GM18868 (cell line): ENCODE measurements around the gene ISG20.
"Not testable (repeated sequence)": the region's sequence is repeated elsewhere in the genome, so short reads cannot be mapped to it uniquely, and the experiment has no call there.

ENCODE experiments used
- ATAC-seq: cut with Tn5 transposase; IDR thresholded peaks from one replicate; pipeline ENCODE4 v1.9.1; 2021; ENCODE audit warnings: mild to moderate bottlenecking, moderate library complexity; ENCODE audit not compliant: unreplicated experiment

The ISG20 gene

GRCh38 chr15:88636050-88636449, 2.8 kb upstream of the ISG20 start:
- ATAC-seq = no peak

- no peak for ATAC-seq
Observed at GRCh38 chr15:88636654-88637053, 2.2 kb upstream of the ISG20 start.

GRCh38 chr15:88637436-88637835, 1.4 kb upstream of the ISG20 start:
- no peak for ATAC-seq

GRCh38 chr15:88637841-88638625, 783 bp upstream of the ISG20 start:
- ATAC-seq = no peak

GRCh38 chr15:88641959-88642452, 3.2 kb downstream of the ISG20 start:
- ATAC-seq = no peak

GRCh38 chr15:88642514-88642913, 3.7 kb downstream of the ISG20 start:
- not testable (repeated sequence) for ATAC-seq

- no peak for ATAC-seq
Observed at GRCh38 chr15:88644741-88645140, 5.9 kb downstream of the ISG20 start.

GRCh38 chr15:88645171-88646087, 6.6 kb downstream of the ISG20 start:
- ATAC-seq = no peak

GRCh38 chr15:88646088-88646405, 7.2 kb downstream of the ISG20 start:
- ATAC-seq = no peak

- no peak for ATAC-seq
Observed at GRCh38 chr15:88646951-88647350, 8.1 kb downstream of the ISG20 start.

- peak; percentile 34 for ATAC-seq
Observed at GRCh38 chr15:88647351-88648105, 8.7 kb downstream of the ISG20 start.

- no peak for ATAC-seq
Observed at GRCh38 chr15:88648357-88649214, 9.8 kb downstream of the ISG20 start.

GRCh38 chr15:88649286-88649733, 10.5 kb downstream of the ISG20 start:
- peak; percentile 84 for ATAC-seq

- no peak for ATAC-seq
Observed at GRCh38 chr15:88649753-88650551, 11.1 kb downstream of the ISG20 start.

GRCh38 chr15:88650556-88650955, 11.7 kb downstream of the ISG20 start:
- no peak for ATAC-seq

- ATAC-seq = no peak
Observed at GRCh38 chr15:88651136-88651732, 12.4 kb downstream of the ISG20 start.

- no peak for ATAC-seq
Observed at GRCh38 chr15:88651971-88652370, 13.2 kb downstream of the ISG20 start.

GRCh38 chr15:88652456-88653199, 13.8 kb downstream of the ISG20 start:
- ATAC-seq = no peak
